ENCODE data around the gene CLEC16A. TPM values are rescaled to one million over a fixed set of nuclear protein-coding genes. Genes with fewer than 3 reads are reported as not detected.

The CLEC16A gene
- total RNA-seq, 1 donor from 2014 or later, result 14.6 TPM

DNA sequence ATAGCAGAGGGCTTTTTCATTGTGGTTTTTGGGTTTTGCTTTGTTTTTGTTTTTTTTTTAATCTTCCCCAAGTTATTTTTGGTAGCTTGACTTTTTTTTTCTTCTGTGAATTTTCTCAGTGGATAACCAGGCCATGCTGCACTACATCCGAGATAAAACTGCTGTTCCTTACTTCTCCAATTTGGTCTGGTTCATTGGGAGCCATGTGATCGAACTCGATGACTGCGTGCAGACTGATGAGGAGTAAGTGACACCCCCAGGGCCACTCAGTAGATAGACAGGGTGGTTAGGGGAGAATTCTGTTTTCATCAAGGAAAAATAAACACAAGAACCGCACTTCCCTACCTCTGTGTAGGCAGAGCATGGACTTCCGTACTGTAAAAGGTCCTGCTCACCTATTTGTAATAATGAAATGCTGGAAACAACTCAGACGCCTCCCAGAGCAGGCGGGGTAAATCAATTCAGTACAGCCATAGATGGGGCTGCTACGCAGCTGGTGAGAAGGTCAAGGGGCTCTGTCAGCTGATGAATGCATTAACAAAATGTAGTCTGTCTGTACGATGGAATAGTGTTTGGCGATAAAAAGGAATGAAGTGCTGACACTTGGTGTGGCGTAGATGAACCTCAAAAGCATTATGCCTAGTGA lies 28.6 kb downstream of the CLEC16A start:
- Histone ChIP-seq H3K4me3 (ENCODE audit: low read length in 3 of 3) (no peak overlapping the region), H3K4me1 (ENCODE audit: control insufficient read depth in 3 of 3, insufficient read depth in 3 of 3, low read length in 3 of 3) (peaks cover 8 to 14% (median 11%) of the 10 kb centered on the region in 3 donors), H3K9ac (ENCODE audit: low read depth in 1 of 3, low read length in 3 of 3) (no peak overlapping the region), H3K27me3 (ENCODE audit: control insufficient read depth in 3 of 3, insufficient read depth in 3 of 3, low read length in 3 of 3) (no peaks in the 10 kb centered on the region), H3K9me3 (ENCODE audit: control insufficient read depth in 3 of 3, low read length in 3 of 3) (no peaks in the 10 kb centered on the region), H3K27ac (ENCODE audit: low read depth, low read length) (no peak overlapping the region), H3K36me3 (ENCODE audit: control insufficient read depth in 3 of 3, insufficient read depth in 3 of 3, low read length in 3 of 3) (peaks cover 23 to 29% (median 25%) of the 10 kb centered on the region in 3 donors)

GRCh38 chr16:10976634-10977033 lies 32.3 kb downstream of the CLEC16A start:
- no peaks in the 10 kb centered on the region for H3K27me3 ChIP-seq (ENCODE audit: control insufficient read depth in 3 of 3, insufficient read depth in 3 of 3, low read length in 3 of 3)
- peaks cover 15 to 24% (median 17%) of the 10 kb centered on the region in 3 donors for H3K36me3 ChIP-seq (ENCODE audit: control insufficient read depth in 3 of 3, insufficient read depth in 3 of 3, low read length in 3 of 3)
- peaks cover 13 to 19% (median 14%) of the 10 kb centered on the region in 3 donors for H3K4me1 ChIP-seq (ENCODE audit: control insufficient read depth in 3 of 3, insufficient read depth in 3 of 3, low read length in 3 of 3)
- no peaks in the 10 kb centered on the region for H3K9me3 ChIP-seq (ENCODE audit: control insufficient read depth in 3 of 3, low read length in 3 of 3)
- no peak overlapping the region for H3K27ac ChIP-seq (ENCODE audit: low read depth, low read length)
- H3K4me3 ChIP-seq (ENCODE audit: low read length in 3 of 3), result no peak overlapping the region
- H3K9ac ChIP-seq (ENCODE audit: low read depth in 1 of 3, low read length in 3 of 3), result no peak overlapping the region

GRCh38 chr16:10978124-10978523 lies 33.8 kb downstream of the CLEC16A start:
- no peaks in the 10 kb centered on the region for H3K27me3 ChIP-seq (ENCODE audit: control insufficient read depth in 3 of 3, insufficient read depth in 3 of 3, low read length in 3 of 3)
- H3K27ac ChIP-seq (ENCODE audit: low read depth, low read length), result no peak overlapping the region
- H3K9ac ChIP-seq (ENCODE audit: low read depth in 1 of 3, low read length in 3 of 3), result no peak overlapping the region
- H3K9me3 ChIP-seq (ENCODE audit: control insufficient read depth in 3 of 3, low read length in 3 of 3), result no peaks in the 10 kb centered on the region
- H3K4me3 ChIP-seq (ENCODE audit: low read length in 3 of 3), result no peak overlapping the region
- peaks cover 6 to 18% (median 9%) of the 10 kb centered on the region in 3 donors for H3K4me1 ChIP-seq (ENCODE audit: control insufficient read depth in 3 of 3, insufficient read depth in 3 of 3, low read length in 3 of 3)
- H3K36me3 ChIP-seq (ENCODE audit: control insufficient read depth in 3 of 3, insufficient read depth in 3 of 3, low read length in 3 of 3), result peaks cover 13 to 26% (median 15%) of the 10 kb centered on the region in 3 donors

DNA sequence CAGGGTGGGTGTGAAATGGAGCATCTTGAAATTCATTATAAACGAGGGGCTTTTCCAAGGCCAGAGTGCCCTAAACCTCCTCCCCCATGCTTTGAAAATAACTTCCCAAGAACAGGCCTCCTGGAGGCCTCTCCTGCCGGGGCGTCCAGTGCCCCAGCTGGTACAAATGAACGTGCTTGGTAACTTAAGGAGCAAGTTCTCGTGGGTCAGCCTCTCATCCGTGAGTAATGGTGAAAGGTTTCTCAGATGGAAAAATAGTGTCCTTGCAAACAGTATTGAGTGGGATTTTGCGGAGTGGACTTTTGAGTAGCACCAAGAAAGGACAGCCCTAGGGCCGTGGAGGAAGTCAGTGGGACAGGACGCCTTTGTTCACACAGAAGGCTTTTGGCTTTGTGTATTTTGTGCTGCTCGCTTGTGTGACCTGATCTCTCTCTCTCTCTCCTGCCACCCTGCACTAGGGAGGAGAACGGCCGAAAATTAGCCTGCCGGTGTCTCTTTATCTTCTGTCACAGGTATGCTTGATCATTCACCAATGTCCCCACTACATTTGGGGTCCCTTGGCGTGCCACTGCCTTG lies 34.6 kb downstream of the CLEC16A start:
- peaks cover 8 to 30% (median 16%) of the 10 kb centered on the region in 3 donors for H3K36me3 ChIP-seq (ENCODE audit: control insufficient read depth in 3 of 3, insufficient read depth in 3 of 3, low read length in 3 of 3)
- peaks cover 6 to 18% (median 9%) of the 10 kb centered on the region in 3 donors for H3K4me1 ChIP-seq (ENCODE audit: control insufficient read depth in 3 of 3, insufficient read depth in 3 of 3, low read length in 3 of 3)
- H3K27ac ChIP-seq (ENCODE audit: low read depth, low read length), result peak overlapping the region; percentile 64
- H3K9ac ChIP-seq (ENCODE audit: low read depth in 1 of 3, low read length in 3 of 3), result no peak overlapping the region
- H3K27me3 ChIP-seq (ENCODE audit: control insufficient read depth in 3 of 3, insufficient read depth in 3 of 3, low read length in 3 of 3), result no peaks in the 10 kb centered on the region
- no peak overlapping the region for H3K4me3 ChIP-seq (ENCODE audit: low read length in 3 of 3)
- H3K9me3 ChIP-seq (ENCODE audit: control insufficient read depth in 3 of 3, low read length in 3 of 3), result no peaks in the 10 kb centered on the region

DNA sequence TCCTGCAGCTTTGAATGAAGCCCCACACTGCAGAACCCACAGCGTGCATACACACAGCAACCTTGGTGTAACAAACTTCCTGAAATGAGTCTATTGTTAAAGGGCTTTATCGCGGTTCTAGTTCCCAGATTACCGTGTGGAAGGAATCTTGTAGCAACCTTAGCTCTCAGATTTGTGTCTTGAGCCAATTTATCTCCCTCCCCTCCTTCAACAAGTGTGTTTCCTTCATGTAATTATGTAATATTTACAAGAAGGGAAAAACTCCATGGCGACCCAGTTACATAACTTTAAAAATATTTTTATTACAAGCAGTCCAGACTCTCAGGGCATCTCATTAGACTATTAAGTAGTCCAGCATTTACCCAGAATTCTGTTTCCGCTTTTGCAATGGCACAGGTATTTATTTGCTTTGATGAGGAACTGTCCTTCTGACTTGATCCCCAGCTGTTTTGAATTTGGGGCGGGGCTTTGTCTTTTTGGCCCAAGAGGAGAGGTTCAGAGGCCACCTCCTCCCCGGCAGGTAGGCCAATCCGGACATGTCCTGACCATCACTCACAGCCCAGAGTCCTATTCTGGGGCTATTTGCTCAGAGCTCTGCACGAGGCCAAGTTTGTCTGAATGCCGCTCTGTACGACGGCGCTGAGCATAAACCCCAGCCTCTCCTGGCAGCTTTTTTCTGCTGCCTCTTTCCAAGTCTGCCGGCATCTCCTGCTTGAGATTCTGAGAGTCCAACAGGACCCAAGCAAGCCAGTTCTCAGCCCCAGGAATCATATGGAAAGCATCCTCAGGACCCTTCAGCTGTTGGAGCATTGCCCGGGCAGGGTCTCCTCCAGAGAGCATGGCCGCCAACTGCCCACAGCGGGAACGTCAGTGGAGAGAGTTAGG lies 35.6 kb downstream of the CLEC16A start:
- Histone ChIP-seq H3K27me3 (ENCODE audit: control insufficient read depth in 3 of 3, insufficient read depth in 3 of 3, low read length in 3 of 3) (no peaks in the 10 kb centered on the region), H3K36me3 (ENCODE audit: control insufficient read depth in 3 of 3, insufficient read depth in 3 of 3, low read length in 3 of 3) (peaks cover 7 to 30% (median 16%) of the 10 kb centered on the region in 3 donors), H3K9me3 (ENCODE audit: control insufficient read depth in 3 of 3, low read length in 3 of 3) (no peaks in the 10 kb centered on the region), H3K9ac (ENCODE audit: low read depth in 1 of 3, low read length in 3 of 3) (no peak overlapping the region), H3K4me3 (ENCODE audit: low read length in 3 of 3) (no peak overlapping the region), H3K4me1 (ENCODE audit: control insufficient read depth in 3 of 3, insufficient read depth in 3 of 3, low read length in 3 of 3) (peaks cover 6 to 18% (median 9%) of the 10 kb centered on the region in 3 donors), H3K27ac (ENCODE audit: low read depth, low read length) (peak overlapping the region; percentile 64)

- Histone ChIP-seq H3K27ac (ENCODE audit: low read depth, low read length) (peak overlapping the region; percentile 64), H3K4me3 (ENCODE audit: low read length in 3 of 3) (no peak overlapping the region), H3K9ac (ENCODE audit: low read depth in 1 of 3, low read length in 3 of 3) (no peak overlapping the region), H3K4me1 (ENCODE audit: control insufficient read depth in 3 of 3, insufficient read depth in 3 of 3, low read length in 3 of 3) (peaks cover 6 to 18% (median 9%) of the 10 kb centered on the region in 3 donors), H3K36me3 (ENCODE audit: control insufficient read depth in 3 of 3, insufficient read depth in 3 of 3, low read length in 3 of 3) (peaks cover 7 to 30% (median 16%) of the 10 kb centered on the region in 3 donors), H3K9me3 (ENCODE audit: control insufficient read depth in 3 of 3, low read length in 3 of 3) (no peaks in the 10 kb centered on the region), H3K27me3 (ENCODE audit: control insufficient read depth in 3 of 3, insufficient read depth in 3 of 3, low read length in 3 of 3) (no peaks in the 10 kb centered on the region)
Observed at GRCh38 chr16:10980813-10981212, 36.4 kb downstream of the CLEC16A start.

DNA sequence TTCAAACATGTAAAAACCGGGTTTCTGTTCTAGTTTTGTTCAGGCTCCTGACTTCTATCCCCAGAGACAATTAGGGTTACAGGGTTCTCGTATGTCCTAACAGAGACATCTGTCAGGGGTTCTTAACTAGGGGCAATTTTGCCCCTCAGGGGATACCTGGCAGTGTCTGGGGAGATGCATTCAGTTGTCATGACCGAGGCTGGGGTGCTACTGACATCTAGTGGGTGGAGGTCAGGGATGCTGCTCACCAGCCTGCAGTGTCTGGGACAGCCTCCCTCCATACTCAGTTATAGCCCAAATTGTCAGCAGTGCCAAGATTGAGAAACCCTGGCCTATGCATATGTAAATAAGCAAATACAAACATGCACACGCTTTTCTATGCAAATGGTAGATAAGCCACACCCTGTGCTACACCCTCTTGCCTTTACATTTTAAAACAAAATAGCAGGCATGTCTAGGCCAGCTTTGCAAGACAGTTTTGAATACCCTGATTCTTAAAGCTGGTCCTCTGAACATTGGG lies 37.4 kb downstream of the CLEC16A start:
- Histone ChIP-seq H3K9ac (ENCODE audit: low read depth in 1 of 3, low read length in 3 of 3) (no peak overlapping the region), H3K9me3 (ENCODE audit: control insufficient read depth in 3 of 3, low read length in 3 of 3) (no peaks in the 10 kb centered on the region), H3K4me1 (ENCODE audit: control insufficient read depth in 3 of 3, insufficient read depth in 3 of 3, low read length in 3 of 3) (peaks cover 6 to 18% (median 9%) of the 10 kb centered on the region in 3 donors), H3K36me3 (ENCODE audit: control insufficient read depth in 3 of 3, insufficient read depth in 3 of 3, low read length in 3 of 3) (peaks cover 7 to 27% (median 16%) of the 10 kb centered on the region in 3 donors), H3K27ac (ENCODE audit: low read depth, low read length) (no peak overlapping the region), H3K4me3 (ENCODE audit: low read length in 3 of 3) (no peak overlapping the region), H3K27me3 (ENCODE audit: control insufficient read depth in 3 of 3, insufficient read depth in 3 of 3, low read length in 3 of 3) (no peaks in the 10 kb centered on the region)

GRCh38 chr16:10982465-10983150 lies 38.2 kb downstream of the CLEC16A start:
- Histone ChIP-seq H3K9me3 (ENCODE audit: control insufficient read depth in 3 of 3, low read length in 3 of 3) (no peaks in the 10 kb centered on the region), H3K4me1 (ENCODE audit: control insufficient read depth in 3 of 3, insufficient read depth in 3 of 3, low read length in 3 of 3) (peaks cover 6 to 18% (median 9%) of the 10 kb centered on the region in 3 donors), H3K9ac (ENCODE audit: low read depth in 1 of 3, low read length in 3 of 3) (no peak overlapping the region), H3K4me3 (ENCODE audit: low read length in 3 of 3) (no peak overlapping the region), H3K27ac (ENCODE audit: low read depth, low read length) (no peak overlapping the region), H3K27me3 (ENCODE audit: control insufficient read depth in 3 of 3, insufficient read depth in 3 of 3, low read length in 3 of 3) (no peaks in the 10 kb centered on the region), H3K36me3 (ENCODE audit: control insufficient read depth in 3 of 3, insufficient read depth in 3 of 3, low read length in 3 of 3) (peaks cover 7 to 25% (median 15%) of the 10 kb centered on the region in 3 donors)

- H3K27me3 ChIP-seq (ENCODE audit: control insufficient read depth in 3 of 3, insufficient read depth in 3 of 3, low read length in 3 of 3), result no peaks in the 10 kb centered on the region
- peaks cover 2 to 23% (median 12%) of the 10 kb centered on the region in 3 donors for H3K36me3 ChIP-seq (ENCODE audit: control insufficient read depth in 3 of 3, insufficient read depth in 3 of 3, low read length in 3 of 3)
- no peak overlapping the region for H3K4me3 ChIP-seq (ENCODE audit: low read length in 3 of 3)
- H3K9me3 ChIP-seq (ENCODE audit: control insufficient read depth in 3 of 3, low read length in 3 of 3), result no peaks in the 10 kb centered on the region
- peaks cover 6 to 18% (median 9%) of the 10 kb centered on the region in 3 donors for H3K4me1 ChIP-seq (ENCODE audit: control insufficient read depth in 3 of 3, insufficient read depth in 3 of 3, low read length in 3 of 3)
- H3K9ac ChIP-seq (ENCODE audit: low read depth in 1 of 3, low read length in 3 of 3), result no peak overlapping the region
- H3K27ac ChIP-seq (ENCODE audit: low read depth, low read length), result no peak overlapping the region
Observed at GRCh38 chr16:10983159-10983558, 38.8 kb downstream of the CLEC16A start.

All from skeletal muscle tissue (tissue), 4 donors.